A172 (cell line): ENCODE results near the gene ZNF460. TPM values are rescaled to one million over a fixed set of nuclear protein-coding genes. Genes with fewer than 3 reads are reported as not detected.

Source experiments
- DNase-seq: peaks from one replicate; pipeline ENCODE4 v3.0.0-alpha.2; 2015; ENCODE audit warnings: low spot score
- total RNA-seq: library from RNA; depleted of rRNA; stranded (reverse); fragments of >200 nt; shearing (Covaris generic); gene quantifications from 2 replicates; pipeline ENCODE4 v1.2.3, GENCODE V29; 2014; rRNA removed

Gene ZNF460
- 40.2 and 41.8 TPM in 2 replicates for total RNA-seq

DNA sequence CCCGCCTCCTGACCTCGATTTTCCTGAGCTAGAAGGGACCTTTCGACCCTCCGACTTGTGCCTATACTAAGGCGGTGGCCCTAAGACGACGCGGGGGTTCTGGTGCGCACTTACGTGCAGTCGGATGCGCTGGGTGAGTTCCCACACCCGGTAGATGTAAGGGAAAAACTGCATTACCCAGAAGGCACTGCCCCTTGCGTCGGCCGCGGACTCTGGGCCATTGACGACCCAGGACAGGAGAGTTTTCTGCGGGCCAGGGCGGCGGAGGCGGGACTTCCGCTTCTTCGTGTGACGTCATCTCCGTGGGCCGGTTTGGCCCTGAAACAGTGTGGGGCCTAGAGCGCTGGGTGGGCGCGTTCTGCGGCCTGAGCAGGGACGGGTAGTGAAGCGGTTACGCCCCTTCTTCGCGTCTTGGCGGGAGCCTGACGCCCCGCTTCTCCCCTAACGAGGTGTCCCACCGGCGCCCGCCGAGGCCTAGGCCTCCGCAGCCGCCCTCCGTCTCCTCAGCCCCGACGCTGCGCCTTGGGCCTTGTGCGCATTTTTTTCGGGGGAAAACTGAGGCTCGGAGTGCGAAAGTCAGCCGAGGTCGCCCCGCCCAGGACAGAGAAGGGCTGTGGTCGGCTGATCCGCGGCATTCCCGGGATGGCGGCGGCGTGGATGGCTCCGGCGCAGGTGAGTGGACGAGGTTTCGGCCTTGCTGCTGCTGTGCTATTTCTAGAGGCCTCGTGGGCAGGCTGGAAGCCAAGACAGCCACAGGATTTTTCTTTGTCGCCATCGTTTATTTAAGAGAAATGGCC is at the start of gene ZNF460:
Gene ZNF460 (plus strand): TSS at position 321 of the 797 bp plus-strand sequence. CDS start 322 bp downstream, at position 643.
- DNase-seq, result peak; percentile 98

DNA sequence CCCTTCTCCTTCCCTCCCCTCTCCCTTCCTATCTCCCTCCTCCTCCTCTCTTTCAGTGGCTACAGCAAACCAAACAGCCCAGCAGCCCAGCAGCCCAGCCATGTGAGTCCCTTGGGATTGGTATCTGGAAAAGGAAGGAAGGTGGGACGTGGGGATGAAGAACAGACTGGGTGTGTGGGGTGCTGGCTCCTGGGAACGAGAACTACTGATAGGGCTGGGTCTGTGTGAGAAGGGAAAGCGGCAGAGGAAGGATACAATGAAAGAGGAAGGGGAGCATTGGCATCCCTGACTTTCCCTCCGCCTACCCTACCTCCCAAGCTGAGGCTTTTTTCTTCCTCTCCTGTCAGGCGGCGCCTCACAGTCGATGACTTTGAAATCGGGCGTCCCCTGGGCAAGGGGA is 48.6 kb upstream of the ZNF460 start:
- DNase-seq, result no peak

DNA sequence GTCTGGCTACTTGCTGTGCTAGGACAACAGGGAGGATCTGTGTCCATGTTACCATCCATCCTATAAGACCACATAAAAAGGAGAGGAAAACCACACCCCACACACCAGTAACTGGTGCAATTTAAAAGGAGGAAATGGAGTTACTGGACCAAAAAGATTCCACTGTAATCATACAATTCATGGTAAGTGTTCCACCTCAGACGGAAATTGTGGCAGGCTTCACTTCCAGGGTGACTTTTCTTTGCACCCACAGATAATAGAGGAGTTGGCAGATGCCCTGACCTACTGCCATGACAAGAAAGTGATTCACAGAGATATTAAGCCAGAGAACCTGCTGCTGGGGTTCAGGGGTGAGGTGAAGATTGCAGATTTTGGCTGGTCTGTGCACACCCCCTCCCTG is 47.1 kb upstream of the ZNF460 start:
- no peak for DNase-seq

DNA sequence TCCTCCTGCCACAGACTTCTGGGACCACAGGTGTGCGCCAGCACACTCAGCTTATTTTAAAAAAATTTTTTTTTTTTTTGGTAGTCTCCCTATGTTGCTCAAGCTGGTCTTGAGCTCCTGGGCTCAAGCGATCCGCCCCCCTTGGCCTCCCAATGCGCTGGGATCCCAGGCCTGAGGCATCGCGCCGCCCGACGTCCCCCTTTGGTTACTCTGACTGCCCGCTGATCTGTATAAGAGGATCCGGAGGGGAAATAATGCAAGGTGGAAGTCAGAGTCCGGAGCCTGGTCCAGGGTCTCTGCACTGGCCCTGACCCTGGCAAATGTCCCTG is 40.3 kb upstream of the ZNF460 start:
- no peak for DNase-seq

DNA sequence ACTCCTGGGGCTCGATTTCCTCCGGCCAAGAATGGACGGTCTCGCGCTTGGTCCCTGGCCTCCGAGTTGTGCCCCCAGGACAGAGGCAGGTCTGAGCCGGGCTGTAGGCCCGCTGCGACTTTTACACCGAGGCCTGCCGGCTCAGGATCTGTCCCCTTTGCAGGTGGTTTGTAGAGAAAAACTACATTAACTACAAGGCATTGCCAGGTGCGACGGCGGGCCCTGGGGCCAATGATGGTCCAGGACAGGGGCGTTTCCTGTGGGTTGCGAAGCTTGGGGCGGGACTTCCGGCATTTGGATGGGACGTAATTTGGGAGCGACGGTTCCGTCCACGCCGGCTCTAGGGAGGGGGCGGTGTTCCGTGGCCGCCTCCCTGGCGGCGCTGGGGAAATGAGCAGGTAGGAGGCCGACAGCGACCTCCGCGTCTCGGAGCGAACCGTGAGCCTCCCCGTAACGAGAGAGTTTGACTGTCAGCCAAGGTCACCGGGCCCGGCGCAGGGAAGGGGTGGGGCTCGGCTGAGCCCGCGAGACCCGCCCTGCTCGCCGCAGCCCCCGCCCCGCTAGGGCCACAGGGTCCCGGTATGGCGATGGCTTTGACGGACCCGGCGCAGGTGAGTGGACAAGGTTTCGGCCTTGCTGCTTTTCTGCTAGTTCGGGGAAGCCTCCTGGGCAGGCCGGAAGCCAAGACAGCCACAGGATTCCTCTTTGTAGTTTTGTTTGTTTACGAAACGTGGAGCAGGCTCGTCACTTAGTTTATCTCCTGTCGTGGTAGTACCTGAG is 39.8 kb upstream of the ZNF460 start, which contains the start of gene ZNF805:
Gene ZNF805 (plus strand): TSS at position 322 of the 780 bp plus-strand sequence. CDS start 260 bp downstream, at position 582.
- peak; percentile 96 for DNase-seq

DNA sequence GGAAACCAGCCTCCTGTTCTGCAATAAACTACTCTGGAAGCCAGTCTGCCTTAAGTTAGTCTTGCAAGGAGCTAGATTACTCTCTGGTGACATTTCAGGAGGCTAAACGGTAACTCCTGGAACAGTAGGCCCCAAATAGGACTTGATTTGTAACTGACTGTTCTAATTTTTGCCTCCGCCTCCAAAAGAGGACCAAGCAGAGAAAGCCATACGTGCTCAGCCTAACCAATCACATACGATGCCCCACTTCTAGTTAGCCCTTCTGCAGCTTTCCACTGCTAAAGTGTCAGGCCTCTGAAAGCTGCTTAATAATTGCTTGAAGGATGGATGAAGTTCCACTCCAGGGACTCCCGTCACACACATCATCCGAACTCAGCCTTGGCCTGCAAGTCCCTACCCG is 39.1 kb upstream of the ZNF460 start:
- DNase-seq, result no peak

DNA sequence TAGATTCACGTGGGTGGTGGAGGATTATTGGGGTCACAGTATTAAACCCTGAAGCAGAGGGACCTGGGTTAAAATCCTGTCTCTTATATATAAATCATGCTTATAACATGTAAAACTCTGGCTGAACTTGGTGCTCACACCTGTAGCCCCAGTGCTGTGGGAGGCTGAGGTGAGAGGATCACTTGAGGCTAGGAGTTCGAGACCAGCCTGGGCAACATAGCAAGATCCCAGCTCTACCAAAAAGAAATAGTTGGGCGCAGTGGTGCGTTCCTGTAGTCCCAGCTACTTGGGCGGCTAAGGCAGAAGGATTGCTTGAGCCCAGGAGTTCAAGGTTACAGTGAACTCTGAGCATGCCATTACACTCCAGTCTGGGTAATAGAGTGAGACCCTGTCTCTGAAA is 37.5 kb upstream of the ZNF460 start:
- DNase-seq, result no peak

DNA sequence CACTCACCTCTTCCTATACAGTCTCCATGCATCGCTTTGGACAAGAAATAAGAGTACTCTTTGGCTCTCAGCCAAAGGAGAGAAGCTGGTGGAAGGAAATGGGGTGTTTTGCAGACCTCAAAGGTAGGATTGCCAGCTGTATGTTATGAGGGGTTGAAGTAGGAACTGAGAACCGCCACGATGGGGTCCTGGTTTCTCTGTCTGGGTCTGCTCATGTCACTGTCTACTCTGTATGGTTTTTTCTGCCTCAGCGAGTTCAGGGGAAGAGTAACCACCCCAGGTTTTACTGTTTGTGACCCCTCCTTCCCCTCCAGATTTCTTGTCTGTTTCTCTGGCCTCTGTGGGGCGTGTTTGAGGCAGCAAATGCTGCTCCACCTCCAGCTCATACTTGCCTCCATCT is 35.8 kb upstream of the ZNF460 start:
- no peak for DNase-seq

DNA sequence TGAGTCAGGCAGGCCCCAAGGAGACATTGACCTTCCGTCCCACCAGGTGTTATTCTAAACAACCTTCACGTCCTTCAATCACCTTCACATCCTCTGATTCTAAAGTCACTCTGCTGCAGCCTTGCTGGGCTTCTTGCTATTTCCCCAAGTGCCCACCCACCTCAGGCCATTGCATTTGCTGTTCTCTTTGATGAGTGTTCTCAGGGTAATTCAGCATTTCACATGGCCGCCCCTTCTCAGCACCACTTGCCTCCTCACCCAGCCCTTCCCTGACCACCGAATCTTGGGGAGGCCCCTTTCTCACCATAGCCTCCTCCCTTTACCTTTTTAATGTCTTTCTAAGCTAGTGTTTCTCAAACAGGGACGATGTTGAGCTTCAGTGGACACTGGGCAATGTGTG is 35.2 kb upstream of the ZNF460 start:
- no peak for DNase-seq

DNA sequence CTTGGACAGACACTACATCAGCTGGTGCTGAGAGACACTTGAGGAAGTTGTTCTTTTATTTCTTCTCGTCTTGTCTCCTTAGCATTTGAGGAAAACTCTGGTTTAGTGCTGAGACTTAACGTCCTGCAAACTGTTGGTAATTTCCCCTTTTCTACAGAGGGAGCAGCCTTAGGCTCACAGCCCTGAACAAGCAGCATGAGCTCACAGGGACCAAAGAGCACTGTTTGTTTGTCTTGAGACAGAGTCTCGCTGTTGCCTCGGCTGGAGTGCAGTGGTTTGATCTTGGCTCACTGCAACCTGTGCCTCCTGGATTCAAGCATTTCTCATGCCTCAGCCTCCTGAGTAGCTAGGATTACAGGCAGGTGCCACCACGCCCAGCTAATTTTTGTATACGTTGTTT is 34.3 kb upstream of the ZNF460 start:
- no peak for DNase-seq

DNA sequence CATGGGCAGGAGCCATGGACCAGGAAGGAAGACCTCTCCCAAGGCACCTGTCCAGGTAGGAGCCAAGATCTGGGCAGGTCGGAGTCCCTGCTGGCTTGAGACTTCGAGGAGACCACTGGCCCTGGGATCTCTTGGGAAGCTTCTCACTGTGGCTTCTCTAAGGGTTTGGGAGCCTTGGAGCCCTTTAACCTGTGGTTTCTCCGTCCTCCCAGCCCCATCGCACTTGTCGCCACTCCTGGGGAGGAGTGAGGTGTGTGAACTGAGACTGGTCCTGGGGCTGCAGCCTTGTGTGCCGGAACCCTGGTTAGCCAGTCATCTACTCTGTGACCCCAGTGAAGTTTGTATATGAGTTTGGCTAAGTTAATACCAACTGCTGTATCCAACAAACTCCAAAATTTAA is 31.6 kb upstream of the ZNF460 start:
- no peak for DNase-seq

DNA sequence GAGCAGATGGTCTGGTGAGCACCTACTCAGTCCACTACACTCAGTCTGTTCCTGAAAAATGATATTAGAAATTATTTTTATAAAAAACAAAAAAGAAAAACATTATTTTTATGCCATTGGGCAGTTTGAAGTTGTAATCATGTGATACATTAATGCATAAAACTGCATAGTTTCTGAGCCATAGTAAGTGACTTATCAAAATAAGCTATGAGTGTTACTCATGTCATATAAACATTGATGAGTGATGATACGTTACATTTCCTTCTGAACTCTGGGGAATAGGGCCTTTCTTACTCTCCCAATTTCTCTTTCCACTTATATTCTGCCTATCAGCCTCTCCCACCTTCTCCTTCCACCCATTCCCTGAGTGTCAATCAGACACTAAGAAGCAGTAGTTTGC is 31.0 kb upstream of the ZNF460 start:
- DNase-seq, result no peak

DNA sequence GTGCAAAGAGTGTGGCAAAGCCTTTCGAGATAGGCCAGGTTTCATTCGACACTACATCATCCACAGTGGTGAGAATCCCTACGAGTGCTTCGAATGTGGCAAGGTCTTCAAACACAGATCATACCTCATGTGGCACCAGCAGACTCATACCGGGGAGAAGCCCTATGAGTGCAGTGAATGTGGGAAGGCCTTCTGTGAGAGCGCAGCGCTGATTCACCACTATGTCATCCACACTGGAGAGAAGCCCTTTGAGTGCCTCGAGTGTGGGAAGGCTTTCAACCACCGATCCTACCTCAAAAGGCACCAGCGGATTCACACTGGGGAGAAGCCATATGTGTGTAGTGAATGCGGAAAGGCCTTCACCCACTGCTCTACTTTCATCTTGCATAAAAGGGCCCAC is 26.5 kb upstream of the ZNF460 start:
- peak; percentile 40 for DNase-seq

DNA sequence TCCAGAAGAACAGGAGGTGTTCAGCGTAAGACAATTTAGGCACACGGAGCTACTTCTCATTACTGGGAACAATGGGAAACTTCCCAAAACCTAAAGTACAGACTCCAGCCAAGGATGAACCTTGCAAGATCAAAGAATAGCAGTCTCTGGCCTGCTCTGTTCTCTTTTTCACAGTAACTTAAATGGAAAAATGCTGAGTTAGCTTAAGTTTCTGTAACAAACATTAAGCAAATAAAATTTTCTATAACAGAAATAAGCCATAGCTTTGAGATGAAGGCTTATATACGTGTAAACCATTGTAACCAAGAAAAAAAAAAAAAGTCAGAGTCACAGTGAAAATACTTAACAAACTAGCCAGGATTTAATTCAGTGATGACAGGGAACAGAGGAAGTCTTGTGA is 18.2 kb upstream of the ZNF460 start:
- no peak for DNase-seq

DNA sequence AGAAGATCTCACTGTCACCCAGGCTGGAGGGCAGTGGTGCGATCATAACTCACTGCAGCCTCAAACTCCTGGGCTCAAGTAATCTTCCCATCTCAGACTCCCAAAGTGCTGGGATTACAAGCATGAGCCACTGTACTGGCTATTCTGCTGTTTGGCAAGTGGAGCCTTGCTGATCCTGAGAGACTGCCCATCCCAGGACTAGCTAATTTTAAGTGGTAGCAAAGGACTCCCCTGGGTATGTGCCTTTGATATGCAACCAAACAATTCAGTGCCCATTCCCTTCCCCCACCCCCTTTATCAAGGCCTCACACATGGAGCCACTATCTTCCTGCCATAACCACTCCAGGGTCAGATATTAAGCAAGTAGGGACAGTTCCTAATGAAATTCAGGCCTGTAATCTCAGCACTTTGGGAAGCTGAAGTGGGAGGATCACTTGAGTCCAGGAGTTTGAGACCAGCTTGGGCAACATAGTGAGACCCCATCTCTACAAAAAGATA is 17.0 kb upstream of the ZNF460 start:
- DNase-seq, result no peak

DNA sequence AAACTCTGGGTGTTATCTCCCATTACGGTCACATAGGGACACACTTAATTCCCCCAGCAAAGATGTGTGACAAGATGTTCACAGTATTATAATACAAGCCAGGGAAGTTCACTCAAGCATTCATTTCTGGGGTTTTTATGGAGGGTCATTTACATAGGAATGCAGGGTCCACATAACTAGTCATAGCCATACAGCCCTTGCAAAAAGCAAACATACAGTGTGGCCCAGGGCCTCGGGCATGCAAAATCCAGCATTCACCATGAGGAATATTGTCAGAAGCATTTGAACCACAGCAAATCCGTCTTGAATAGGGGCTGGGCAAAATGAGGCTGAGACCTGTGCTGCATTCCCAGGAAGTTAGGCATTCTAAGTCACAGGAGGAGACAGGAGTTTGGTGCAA is 13.0 kb upstream of the ZNF460 start:
- no peak for DNase-seq

DNA sequence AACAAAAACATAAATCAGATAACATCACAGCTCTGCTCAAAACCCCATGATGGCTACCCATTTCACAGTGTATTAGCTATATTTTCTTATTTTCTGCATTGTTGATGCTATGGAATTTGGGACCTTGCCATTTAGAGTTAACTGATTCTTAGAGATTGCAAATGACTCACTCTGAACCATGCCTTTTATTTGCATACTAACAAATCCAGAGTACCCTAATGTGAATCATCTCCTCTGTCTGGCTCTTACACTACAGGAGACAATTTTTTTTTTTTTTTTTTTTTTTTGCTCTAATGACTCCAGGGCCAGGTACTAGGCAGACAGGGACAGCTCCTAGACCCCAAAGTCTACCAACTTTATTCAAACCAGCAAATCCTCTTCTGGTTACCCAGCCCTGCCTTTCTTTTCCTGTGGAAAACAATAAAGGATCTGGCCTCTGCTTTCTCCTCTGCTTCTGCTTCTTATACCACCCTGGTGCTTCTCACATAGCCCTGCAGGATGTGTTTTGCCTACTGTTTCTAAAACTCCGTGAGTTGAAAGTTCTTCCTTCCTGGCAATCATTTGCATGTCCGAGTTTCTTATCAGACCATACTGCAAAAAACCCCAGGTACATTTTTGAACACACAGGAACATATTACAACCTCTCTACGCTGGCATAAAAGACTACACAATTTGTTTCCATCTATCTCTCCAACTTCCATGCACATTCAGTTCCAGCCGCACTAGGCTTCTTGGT is 10.6 kb upstream of the ZNF460 start:
- DNase-seq, result peak; percentile 92

DNA sequence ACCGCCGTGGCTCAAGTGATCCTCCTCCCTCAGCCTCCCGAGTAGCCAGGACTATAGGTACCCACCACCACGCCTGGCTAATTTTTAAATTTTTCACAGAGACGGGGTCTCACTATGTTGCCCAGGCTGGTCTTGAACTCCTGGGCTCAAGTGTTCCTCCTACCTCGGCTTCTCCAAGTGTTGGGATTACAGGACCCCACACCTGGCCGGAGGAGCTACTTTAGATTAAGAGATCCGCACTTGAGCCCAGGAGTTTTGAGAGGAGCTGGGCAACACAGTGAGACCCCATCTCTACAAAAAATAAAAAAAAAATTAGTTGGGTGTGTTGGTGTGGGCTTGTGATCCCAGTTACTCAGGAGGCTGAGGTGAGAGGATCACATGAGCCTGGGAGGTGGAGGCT is 9.0 kb upstream of the ZNF460 start:
- no peak for DNase-seq

DNA sequence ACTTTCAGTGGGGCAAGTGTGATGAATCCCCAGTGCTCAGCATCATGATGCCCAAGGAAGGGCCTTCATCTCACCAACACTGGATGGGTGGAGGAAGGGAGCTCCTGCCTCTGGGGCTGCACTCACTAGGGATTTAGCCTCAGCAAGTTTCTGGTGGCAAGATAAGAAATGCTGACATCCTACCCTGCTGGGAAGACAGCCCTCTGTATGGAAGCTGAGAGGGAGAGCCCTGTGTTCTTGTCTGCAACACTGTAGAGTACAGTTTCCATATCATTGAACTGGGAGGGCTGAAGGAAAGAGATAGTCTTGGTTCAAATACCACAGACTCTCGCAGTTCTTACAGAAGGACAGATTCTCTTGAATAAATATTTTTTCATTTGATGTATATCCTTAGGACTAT is 7.3 kb upstream of the ZNF460 start:
- DNase-seq, result no peak

DNA sequence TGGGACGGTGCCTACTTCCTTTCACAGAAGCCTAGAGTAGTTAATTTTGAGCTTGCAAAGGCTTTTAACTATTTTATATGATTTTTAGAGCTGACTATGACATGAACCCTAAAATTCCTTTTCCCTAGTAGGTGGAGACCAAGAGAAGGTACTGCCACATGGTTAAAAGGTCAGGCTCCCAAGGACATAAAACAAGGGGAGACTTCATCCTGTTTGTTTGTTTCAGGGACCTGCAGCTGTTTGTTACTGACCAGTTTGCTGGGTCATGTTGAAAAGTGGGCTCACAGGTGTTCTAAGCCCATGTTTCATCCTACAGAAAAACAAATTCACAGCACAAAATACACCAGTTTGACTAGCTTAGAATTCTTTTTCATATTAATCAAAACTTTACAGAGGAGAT is 3.9 kb upstream of the ZNF460 start:
- DNase-seq, result no peak

DNA sequence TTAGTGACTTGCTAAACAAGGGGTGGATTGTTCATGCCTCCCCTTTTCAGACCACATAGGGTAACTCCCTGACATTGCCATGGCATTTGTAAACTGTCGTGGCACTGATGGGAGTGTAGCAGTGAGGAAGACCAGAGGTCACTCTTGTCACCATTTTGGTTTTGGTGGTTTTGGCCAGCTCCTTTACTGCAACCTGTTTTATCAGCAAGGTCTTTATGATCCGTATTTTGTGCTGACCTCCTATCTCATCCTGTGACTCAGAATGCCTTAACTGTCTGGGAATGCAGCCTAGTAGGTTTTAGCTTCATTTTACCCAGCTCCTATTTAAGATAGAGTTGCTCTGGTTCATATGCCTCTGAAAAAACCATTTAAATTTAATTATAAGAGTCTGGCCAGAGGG is 1.8 kb upstream of the ZNF460 start:
- DNase-seq, result peak; percentile 99

DNA sequence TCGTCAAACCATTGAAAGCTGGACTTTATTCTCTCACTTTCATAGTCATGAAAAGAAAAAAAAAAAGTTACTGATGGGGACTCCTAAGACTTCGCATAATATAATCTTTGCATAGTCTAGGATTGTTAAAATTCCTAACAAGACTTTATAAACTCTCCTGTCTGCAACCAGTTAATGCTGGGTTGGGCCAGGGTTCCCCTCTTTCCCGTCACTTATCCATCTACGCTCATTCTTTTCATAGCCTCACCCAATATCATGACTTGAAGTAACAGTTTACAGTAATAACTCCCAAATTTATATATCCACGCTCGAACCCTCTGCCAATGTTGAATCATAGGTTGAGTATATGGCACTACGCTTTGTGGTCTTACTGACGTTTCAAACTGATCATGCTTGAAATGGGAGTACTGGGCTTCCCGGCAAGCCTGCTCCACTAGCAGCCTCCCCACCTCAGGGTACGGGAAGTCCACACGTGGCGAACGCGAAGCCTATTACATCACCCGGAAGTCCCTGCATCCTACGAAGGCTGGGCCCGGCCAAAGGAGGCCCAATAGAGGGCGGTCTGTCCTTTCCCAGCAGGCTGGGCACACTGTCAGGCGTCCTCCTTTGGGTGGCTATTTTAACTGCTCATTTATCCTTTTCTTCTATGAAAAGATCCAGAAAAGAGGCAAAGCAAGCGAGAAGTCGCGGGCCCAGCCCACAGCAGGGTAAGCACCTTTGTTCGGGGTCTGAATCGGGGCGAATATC is 694 bp upstream of the ZNF460 start:
- peak; percentile 97 for DNase-seq
